K562 (cell line): ENCODE measurements around the gene POLDIP3. TPM values are rescaled to one million over a fixed set of nuclear protein-coding genes. Genes with fewer than 3 reads are reported as not detected.

Source experiments
- C11orf30 ChIP-seq: fragments of 450-650 bp; IDR thresholded peaks from 2 replicates; pipeline ENCODE4 v1.6.1; 2016; ENCODE audit warnings: low read depth, mild to moderate bottlenecking
- CEBPB ChIP-seq: fragments of 450-650 bp; IDR thresholded peaks from 2 replicates; pipeline ENCODE4 v1.6.1; 2016; ENCODE audit warnings: missing genetic modification characterization, missing compliant biosample characterization
- GATAD2B ChIP-seq: fragments of 450-650 bp; IDR thresholded peaks from 2 replicates; pipeline ENCODE4 v1.6.1; 2017; ENCODE audit warnings: mild to moderate bottlenecking, borderline replicate concordance
- KLF10 ChIP-seq: fragments of 250-450 bp; sonication (Bioruptor Pico); IDR thresholded peaks from 2 replicates; pipeline ENCODE4 v1.6.1; 2021; ENCODE audit warnings: matching md5 sums
- RBBP5 ChIP-seq: fragments of 200-600 bp; sonication (generic); IDR thresholded peaks from 2 replicates; pipeline ENCODE4 v1.6.1; 2012; ENCODE audit warnings: borderline replicate concordance, mild to moderate bottlenecking, low read length, control low read depth, inconsistent platforms; ENCODE audit not compliant: insufficient read depth, poor library complexity, severe bottlenecking
- SIRT6 ChIP-seq: IDR thresholded peaks from one replicate; pipeline ENCODE4 v1.6.1; 2012; ENCODE audit warnings: low read depth, mild to moderate bottlenecking, control low read depth, inconsistent platforms, low read length, moderate library complexity
- SUPT5H ChIP-seq: fragments of 450-650 bp; IDR thresholded peaks from 2 replicates; pipeline ENCODE4 v1.6.1; 2016
- YY1 ChIP-seq, 3 experiments: IDR thresholded peaks; 2 replicates each; pipeline ENCODE4 v1.6.1; 2011; ENCODE audit warnings: low read length in 2 of 3, mild to moderate bottlenecking in 2 of 3, moderate library complexity in 2 of 3, borderline replicate concordance in 1 of 3, control low read depth in 1 of 3, low read depth in 1 of 3; ENCODE audit not compliant: insufficient read depth in 3 of 3, insufficient replicate concordance in 2 of 3, control insufficient read depth in 1 of 3, insufficient read length in 1 of 3; ENCODE audit errors: extremely low read depth in 1 of 3
- ZNF316 ChIP-seq: fragments of 450-650 bp; IDR thresholded peaks from 2 replicates; pipeline ENCODE4 v1.6.1; 2016
- ZNF77 ChIP-seq: fragments of 250-450 bp; sonication (Bioruptor Pico); IDR thresholded peaks from 2 replicates; pipeline ENCODE4 v1.5.0; 2020
- polyA plus RNA-seq, 8 experiments: library from polyadenylated mRNA; depleted of rRNA in 4 of 8; stranded (reverse) in 5 of 8; unstranded in 3 of 8; fragments of >200 nt; fragmentation: Nextera tagmentation in 2 of 8; fragmentation: Illumina TruSeq in 1 of 8; extraction: Ambion mirVana in 2 of 8; extraction: Trizol in 1 of 8; gene quantifications; 2 replicates each; pipeline versions ENCODE4 v1.2.1 to v1.2.3, GENCODE V29; 2011 to 2014; ENCODE audit warnings: inconsistent platforms in 1 of 8, missing spikeins in 1 of 8
- total RNA-seq, 7 experiments: library from RNA; depleted of rRNA in 6 of 7; stranded (reverse); fragments of >200 nt in 6 of 7; fragmentation: Illumina TruSeq in 2 of 7; extraction: Trizol in 2 of 7; gene quantifications; 2 replicates each; pipeline versions ENCODE4 v1.2.1 to v1.2.3, GENCODE V29; 2011 to 2021; ENCODE audit warnings: low replicate concordance in 1 of 7
- TF ChIP-seq, protein P1 (sequence below): fragments of 450-650 bp; IDR thresholded peaks from 2 replicates; pipeline ENCODE4 v1.6.1; 2016; ENCODE audit warnings: borderline replicate concordance
- TF ChIP-seq, protein P2 (sequence below), 2 experiments: fragments of 450-650 bp; IDR thresholded peaks; 2 replicates each; pipeline ENCODE4 v1.6.1; 2016
- TF ChIP-seq, protein P3 (sequence below): fragments of 450-650 bp; conservative IDR thresholded peaks from 2 replicates; pipeline ENCODE4 v1.6.1; 2016; ENCODE audit warnings: missing genetic modification characterization, low read depth, mild to moderate bottlenecking, missing compliant biosample characterization, moderate library complexity
- TF ChIP-seq, protein P4 (sequence below), 2 experiments: IDR thresholded peaks; 2 replicates each; pipeline ENCODE4 v1.6.1; 2011; ENCODE audit warnings: borderline replicate concordance in 1 of 2, control low read depth in 1 of 2, low read depth in 1 of 2, low read length in 1 of 2, mild to moderate bottlenecking in 1 of 2, mixed read lengths in 1 of 2, moderate library complexity in 1 of 2; ENCODE audit not compliant: insufficient read depth in 1 of 2, insufficient read length in 1 of 2, poor library complexity in 1 of 2, severe bottlenecking in 1 of 2; ENCODE audit errors: extremely low read depth in 1 of 2
- TF ChIP-seq, protein P5 (sequence below): fragments of 450-650 bp; IDR thresholded peaks from one replicate; pipeline ENCODE4 v1.6.1; 2018; ENCODE audit warnings: mild to moderate bottlenecking, moderate library complexity; ENCODE audit not compliant: partially characterized antibody
- TF ChIP-seq, protein P6 (sequence below), 2 experiments: fragments of 200-800 bp in 1 of 2; sonication (Bioruptor generic) in 1 of 2; sonication (generic) in 1 of 2; formaldehyde crosslinking in 1 of 2; IDR thresholded peaks in 1 of 2; conservative IDR thresholded peaks in 1 of 2; 2 replicates each; pipeline versions ENCODE4 v1.5.0 to v1.6.1; 2016 to 2020; ENCODE audit warnings: missing compliant biosample characterization in 1 of 2, missing genetic modification characterization in 1 of 2, missing genetic modification reagents in 1 of 2

The POLDIP3 gene
- total and polyA plus RNA-seq, 9 of the 15 experiments (the other 6 are each of a cell fraction or from before 2014, with no cell fraction given), result 14.3 to 53.0 (median 26.3) TPM

DNA sequence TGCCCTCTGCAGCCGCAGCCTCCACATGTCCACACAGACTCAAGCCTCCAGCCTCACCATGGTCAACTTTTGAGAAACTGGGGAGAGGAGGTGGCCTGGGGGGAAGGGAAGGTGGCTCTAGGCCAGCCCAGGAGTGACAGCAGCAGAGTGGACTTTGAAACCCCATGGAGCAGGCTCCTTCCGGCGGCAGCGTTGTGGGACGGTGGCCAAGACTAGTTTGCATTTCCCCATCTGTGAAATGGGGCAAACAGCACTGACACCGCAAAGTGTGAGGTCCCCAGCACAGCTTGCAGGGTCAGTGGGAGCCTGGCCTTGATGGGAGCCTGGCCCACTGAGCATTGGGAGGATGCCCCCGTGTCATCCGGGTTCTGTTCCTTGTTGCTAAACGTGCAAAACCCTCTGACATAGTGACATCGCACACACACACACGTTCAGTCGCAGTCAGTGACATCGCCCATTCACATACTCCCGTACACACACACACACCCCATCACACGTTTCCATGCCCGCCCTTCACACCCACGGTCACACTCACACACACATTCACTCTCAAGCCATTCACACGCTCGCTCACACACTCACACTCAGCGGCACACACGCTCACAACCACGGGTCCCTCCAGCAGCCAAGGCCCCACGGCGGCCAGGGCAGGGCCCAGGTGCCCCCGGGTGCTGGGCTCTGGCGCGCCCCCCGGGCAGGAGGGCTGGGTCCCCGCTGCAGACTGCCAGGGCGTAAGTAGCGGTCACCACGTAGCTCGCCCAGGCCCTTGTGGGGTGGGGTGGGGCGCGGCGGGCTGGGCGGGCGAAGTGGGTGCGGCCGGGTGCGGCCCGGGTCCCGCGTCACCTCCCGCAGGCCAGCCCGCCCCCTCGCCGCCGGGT, 33.9 kb upstream of the POLDIP3 start (continued):
- TF ChIP-seq, protein P1, sequence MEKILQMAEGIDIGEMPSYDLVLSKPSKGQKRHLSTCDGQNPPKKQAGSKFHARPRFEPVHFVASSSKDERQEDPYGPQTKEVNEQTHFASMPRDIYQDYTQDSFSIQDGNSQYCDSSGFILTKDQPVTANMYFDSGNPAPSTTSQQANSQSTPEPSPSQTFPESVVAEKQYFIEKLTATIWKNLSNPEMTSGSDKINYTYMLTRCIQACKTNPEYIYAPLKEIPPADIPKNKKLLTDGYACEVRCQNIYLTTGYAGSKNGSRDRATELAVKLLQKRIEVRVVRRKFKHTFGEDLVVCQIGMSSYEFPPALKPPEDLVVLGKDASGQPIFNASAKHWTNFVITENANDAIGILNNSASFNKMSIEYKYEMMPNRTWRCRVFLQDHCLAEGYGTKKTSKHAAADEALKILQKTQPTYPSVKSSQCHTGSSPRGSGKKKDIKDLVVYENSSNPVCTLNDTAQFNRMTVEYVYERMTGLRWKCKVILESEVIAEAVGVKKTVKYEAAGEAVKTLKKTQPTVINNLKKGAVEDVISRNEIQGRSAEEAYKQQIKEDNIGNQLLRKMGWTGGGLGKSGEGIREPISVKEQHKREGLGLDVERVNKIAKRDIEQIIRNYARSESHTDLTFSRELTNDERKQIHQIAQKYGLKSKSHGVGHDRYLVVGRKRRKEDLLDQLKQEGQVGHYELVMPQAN, result peak; percentile 75
- TF ChIP-seq CEBPB (no peak), YY1 (IDR thresholded peaks at IDR 0.05; ENCODE audit: borderline replicate concordance in 1 of 3, control insufficient read depth in 1 of 3, extremely low read depth in 1 of 3, insufficient read depth in 3 of 3, insufficient read length in 1 of 3, insufficient replicate concordance in 2 of 3, low read depth in 1 of 3, low read length in 2 of 3) (no peak), ZNF316 (no peak), RBBP5 (peak; percentile 62), C11orf30 (no peak), SIRT6 (no peak), KLF10 (CRISPR knock-in tag) (no peak), GATAD2B (no peak), ZNF77 (CRISPR knock-in tag) (no peak), SUPT5H (0 out of 2 replicates have a peak, but pooled peaks have one; percentile 29)
- TF ChIP-seq, protein P2, sequence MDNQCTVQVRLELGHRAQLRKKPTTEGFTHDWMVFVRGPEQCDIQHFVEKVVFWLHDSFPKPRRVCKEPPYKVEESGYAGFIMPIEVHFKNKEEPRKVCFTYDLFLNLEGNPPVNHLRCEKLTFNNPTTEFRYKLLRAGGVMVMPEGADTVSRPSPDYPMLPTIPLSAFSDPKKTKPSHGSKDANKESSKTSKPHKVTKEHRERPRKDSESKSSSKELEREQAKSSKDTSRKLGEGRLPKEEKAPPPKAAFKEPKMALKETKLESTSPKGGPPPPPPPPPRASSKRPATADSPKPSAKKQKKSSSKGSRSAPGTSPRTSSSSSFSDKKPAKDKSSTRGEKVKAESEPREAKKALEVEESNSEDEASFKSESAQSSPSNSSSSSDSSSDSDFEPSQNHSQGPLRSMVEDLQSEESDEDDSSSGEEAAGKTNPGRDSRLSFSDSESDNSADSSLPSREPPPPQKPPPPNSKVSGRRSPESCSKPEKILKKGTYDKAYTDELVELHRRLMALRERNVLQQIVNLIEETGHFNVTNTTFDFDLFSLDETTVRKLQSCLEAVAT (IDR thresholded peaks at IDR 0.05), result peak in 1 of 2 experiments; percentile 17; a peak in 1 of 4 replicates
- TF ChIP-seq, protein P3, sequence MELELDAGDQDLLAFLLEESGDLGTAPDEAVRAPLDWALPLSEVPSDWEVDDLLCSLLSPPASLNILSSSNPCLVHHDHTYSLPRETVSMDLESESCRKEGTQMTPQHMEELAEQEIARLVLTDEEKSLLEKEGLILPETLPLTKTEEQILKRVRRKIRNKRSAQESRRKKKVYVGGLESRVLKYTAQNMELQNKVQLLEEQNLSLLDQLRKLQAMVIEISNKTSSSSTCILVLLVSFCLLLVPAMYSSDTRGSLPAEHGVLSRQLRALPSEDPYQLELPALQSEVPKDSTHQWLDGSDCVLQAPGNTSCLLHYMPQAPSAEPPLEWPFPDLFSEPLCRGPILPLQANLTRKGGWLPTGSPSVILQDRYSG (tag), result no peak
- TF ChIP-seq, protein P4, sequence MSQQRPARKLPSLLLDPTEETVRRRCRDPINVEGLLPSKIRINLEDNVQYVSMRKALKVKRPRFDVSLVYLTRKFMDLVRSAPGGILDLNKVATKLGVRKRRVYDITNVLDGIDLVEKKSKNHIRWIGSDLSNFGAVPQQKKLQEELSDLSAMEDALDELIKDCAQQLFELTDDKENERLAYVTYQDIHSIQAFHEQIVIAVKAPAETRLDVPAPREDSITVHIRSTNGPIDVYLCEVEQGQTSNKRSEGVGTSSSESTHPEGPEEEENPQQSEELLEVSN (IDR thresholded peaks at IDR 0.05; ENCODE audit: borderline replicate concordance in 1 of 2, extremely low read depth in 1 of 2, insufficient read depth in 1 of 2, insufficient read length in 1 of 2, low read depth in 1 of 2, low read length in 1 of 2, poor library complexity in 1 of 2, severe bottlenecking in 1 of 2), result peak in 1 of 2 experiments; percentile 4
- TF ChIP-seq, protein P5, sequence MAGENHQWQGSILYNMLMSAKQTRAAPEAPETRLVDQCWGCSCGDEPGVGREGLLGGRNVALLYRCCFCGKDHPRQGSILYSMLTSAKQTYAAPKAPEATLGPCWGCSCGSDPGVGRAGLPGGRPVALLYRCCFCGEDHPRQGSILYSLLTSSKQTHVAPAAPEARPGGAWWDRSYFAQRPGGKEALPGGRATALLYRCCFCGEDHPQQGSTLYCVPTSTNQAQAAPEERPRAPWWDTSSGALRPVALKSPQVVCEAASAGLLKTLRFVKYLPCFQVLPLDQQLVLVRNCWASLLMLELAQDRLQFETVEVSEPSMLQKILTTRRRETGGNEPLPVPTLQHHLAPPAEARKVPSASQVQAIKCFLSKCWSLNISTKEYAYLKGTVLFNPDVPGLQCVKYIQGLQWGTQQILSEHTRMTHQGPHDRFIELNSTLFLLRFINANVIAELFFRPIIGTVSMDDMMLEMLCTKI, result no peak
- TF ChIP-seq, protein P6, sequence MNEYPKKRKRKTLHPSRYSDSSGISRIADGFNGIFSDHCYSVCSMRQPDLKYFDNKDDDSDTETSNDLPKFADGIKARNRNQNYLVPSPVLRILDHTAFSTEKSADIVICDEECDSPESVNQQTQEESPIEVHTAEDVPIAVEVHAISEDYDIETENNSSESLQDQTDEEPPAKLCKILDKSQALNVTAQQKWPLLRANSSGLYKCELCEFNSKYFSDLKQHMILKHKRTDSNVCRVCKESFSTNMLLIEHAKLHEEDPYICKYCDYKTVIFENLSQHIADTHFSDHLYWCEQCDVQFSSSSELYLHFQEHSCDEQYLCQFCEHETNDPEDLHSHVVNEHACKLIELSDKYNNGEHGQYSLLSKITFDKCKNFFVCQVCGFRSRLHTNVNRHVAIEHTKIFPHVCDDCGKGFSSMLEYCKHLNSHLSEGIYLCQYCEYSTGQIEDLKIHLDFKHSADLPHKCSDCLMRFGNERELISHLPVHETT (CRISPR knock-in tag; conservative IDR thresholded peaks at IDR 0.05 in 1 of 2, IDR thresholded peaks at IDR 0.05 in 1 of 2), result no peak
